Tibial nerve (tissue), 4 donors: ENCODE measurements around the gene TRIM9. TPM values are rescaled to one million over a fixed set of nuclear protein-coding genes. Genes with fewer than 3 reads are reported as not detected.
"Not testable (repeated sequence)": the region's sequence is repeated elsewhere in the genome, so short reads cannot be mapped to it uniquely, and the experiment has no call there.

Experiments used
- DNase-seq, 2 donors: peaks; one replicate each; pipeline ENCODE4 v3.0.0-alpha.2; 2019; ENCODE audit warnings: low spot score in 2 of 2
- H3K27ac ChIP-seq, 4 donors: fragments of 200-600 bp; sonication (generic) in 3 of 4; one replicate each; pipeline ENCODE4 v1.5.1; 2017 to 2019; ENCODE audit warnings: mild to moderate bottlenecking in 1 of 4
- H3K27me3 ChIP-seq, 2 donors: fragments of 200-600 bp; sonication (generic) in 1 of 2; one replicate each; pipeline versions ENCODE4 v1.5.1 to v1.6.0; 2017 to 2019
- H3K36me3 ChIP-seq, 3 donors: fragments of 200-600 bp; sonication (generic); one replicate each; pipeline ENCODE4 v1.5.1; 2018 to 2019
- H3K4me1 ChIP-seq, 4 donors: fragments of 200-600 bp; sonication (generic) in 3 of 4; one replicate each; pipeline ENCODE4 v1.5.1; 2017 to 2019
- H3K4me3 ChIP-seq, 4 donors: fragments of 200-600 bp; sonication (generic) in 3 of 4; one replicate each; pipeline ENCODE4 v1.5.1; 2017 to 2019; ENCODE audit warnings: mild to moderate bottlenecking in 1 of 4, moderate library complexity in 1 of 4
- H3K9me3 ChIP-seq, 4 donors: fragments of 200-600 bp; sonication (generic) in 3 of 4; one replicate each; pipeline ENCODE4 v1.5.1; 2017 to 2019
- EP300 ChIP-seq, 2 donors: sonication (generic); formaldehyde crosslinking; IDR thresholded peaks; one replicate each; pipeline ENCODE4 v1.6.1; 2017; ENCODE audit warnings: antibody characterized with exemption in 2 of 2, mild to moderate bottlenecking in 1 of 2
- POLR2A ChIP-seq, 2 donors: fragments of 450-650 bp; IDR thresholded peaks; one replicate each; pipeline ENCODE4 v1.6.1; 2017; ENCODE audit warnings: antibody characterized with exemption in 2 of 2, mild to moderate bottlenecking in 2 of 2, moderate library complexity in 2 of 2
- WGBS, 2 donors: methylation state at CpG; one replicate each; pipeline ENCODE4 v1.1.5; 2018; 5-methylcytosine and 5-hydroxymethylcytosine counted together
- total RNA-seq, 4 donors: library from RNA; depleted of rRNA; stranded (reverse); fragments of >200 nt; gene quantifications; one replicate each; pipeline ENCODE4 v1.1.0, GENCODE V29; 2016
- TF ChIP-seq, protein P1 (sequence below), 5 experiments: fragments of 200-600 bp in 3 of 5; fragments of 450-650 bp in 2 of 5; sonication (generic) in 3 of 5; IDR thresholded peaks; one replicate each; pipeline ENCODE4 v1.5.1; 2016 to 2019; ENCODE audit warnings: antibody characterized with exemption in 5 of 5, mild to moderate bottlenecking in 3 of 5, moderate library complexity in 2 of 5

Gene TRIM9
- total RNA-seq, 4 donors from 2014 or later: 0.87 to 5.9 (median 4.9) TPM

DNA sequence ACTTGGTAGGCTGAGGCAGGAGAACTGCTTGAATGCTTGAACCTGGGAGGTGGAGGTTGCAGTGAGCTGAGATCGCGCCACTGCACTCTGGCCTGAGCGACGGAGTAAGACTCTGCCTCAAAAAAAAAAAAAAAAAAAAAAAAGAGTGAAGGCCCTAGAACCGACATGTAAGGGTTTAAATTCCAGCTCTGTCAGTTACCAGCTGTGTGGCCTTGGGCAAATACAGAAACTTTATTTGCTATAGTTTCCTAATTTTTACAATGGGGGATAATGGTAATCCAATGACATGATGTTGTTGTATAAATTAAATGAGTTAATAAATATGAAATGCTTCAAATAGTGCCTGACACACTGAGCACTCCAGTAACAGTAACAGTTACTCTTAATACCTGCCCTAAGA, 131.0 kb downstream of the TRIM9 start:
- H3K27me3 ChIP-seq: no peaks in the 10 kb centered on the region
- H3K27ac ChIP-seq: no peak overlapping the region
- peaks cover 0 to 22% (median 10%) of the 10 kb centered on the region in 4 donors for H3K4me1 ChIP-seq
- no peak for DNase-seq
- no peak overlapping the region for H3K4me3 ChIP-seq
- TF ChIP-seq POLR2A (IDR thresholded peaks at IDR 0.05) (no peak), EP300 (IDR thresholded peaks at IDR 0.05) (no peak)
- TF ChIP-seq, protein P1, sequence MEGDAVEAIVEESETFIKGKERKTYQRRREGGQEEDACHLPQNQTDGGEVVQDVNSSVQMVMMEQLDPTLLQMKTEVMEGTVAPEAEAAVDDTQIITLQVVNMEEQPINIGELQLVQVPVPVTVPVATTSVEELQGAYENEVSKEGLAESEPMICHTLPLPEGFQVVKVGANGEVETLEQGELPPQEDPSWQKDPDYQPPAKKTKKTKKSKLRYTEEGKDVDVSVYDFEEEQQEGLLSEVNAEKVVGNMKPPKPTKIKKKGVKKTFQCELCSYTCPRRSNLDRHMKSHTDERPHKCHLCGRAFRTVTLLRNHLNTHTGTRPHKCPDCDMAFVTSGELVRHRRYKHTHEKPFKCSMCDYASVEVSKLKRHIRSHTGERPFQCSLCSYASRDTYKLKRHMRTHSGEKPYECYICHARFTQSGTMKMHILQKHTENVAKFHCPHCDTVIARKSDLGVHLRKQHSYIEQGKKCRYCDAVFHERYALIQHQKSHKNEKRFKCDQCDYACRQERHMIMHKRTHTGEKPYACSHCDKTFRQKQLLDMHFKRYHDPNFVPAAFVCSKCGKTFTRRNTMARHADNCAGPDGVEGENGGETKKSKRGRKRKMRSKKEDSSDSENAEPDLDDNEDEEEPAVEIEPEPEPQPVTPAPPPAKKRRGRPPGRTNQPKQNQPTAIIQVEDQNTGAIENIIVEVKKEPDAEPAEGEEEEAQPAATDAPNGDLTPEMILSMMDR (IDR thresholded peaks at IDR 0.05): no peak
- 96 to 99% methylated on average over 5 of the region's 5 CpGs for WGBS, 2 donors
- H3K9me3 ChIP-seq: no peaks in the 10 kb centered on the region
- H3K36me3 ChIP-seq: no peaks in the 10 kb centered on the region

DNA sequence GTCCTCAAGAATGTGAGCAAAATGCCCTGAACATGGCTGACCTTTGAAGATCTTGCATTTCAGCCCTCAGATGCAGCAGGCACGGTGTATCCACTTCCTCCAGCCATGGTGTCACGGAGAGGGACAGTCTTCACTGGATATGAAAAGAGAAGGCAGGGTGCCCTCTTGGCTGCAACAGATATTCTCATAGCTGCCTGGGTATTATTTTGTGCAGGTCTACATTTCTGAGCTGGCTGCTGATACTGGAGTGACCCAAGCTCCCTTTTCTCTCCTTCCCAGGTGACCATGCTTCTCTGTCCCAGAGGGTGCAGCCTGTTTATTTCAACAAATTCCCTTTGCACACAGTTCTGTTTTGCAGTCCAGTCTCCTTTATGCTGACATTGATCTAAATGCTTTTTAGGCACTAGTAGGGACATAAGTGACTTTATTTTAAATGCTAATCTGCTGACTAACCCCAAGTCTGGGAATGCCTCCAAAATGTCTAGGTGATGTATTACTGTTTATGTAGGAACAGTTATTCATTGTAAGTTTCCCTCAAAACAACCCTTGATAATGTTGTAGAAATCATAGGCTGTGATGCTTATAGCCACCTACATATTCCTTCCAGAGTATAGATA, 133.2 kb downstream of the TRIM9 start:
- 48 to 51% methylated on average over 2 of the region's 2 CpGs for WGBS, 2 donors
- H3K4me3 ChIP-seq: no peak overlapping the region

GRCh38 chr14:50957296-50957695, 137.6 kb downstream of the TRIM9 start:
- TF ChIP-seq, protein P1 (IDR thresholded peaks at IDR 0.05): no peak
- TF ChIP-seq POLR2A (IDR thresholded peaks at IDR 0.05) (no peak), EP300 (IDR thresholded peaks at IDR 0.05) (no peak)
- Histone ChIP-seq H3K4me3 (no peak overlapping the region), H3K9me3 (no peaks in the 10 kb centered on the region), H3K4me1 (peaks cover 0 to 27% (median 14%) of the 10 kb centered on the region in 4 donors), H3K27ac (no peak overlapping the region), H3K36me3 (no peaks in the 10 kb centered on the region), H3K27me3 (no peaks in the 10 kb centered on the region)
- WGBS, 2 donors: 39 to 54% methylated on average over 3 of the region's 3 CpGs
- DNase-seq: no peak

More for the DNA sequence above, 133.2 kb downstream of the TRIM9 start:
- Histone ChIP-seq H3K4me1 (peaks cover 0 to 25% (median 10%) of the 10 kb centered on the region in 4 donors), H3K9me3 (no peaks in the 10 kb centered on the region), H3K27me3 (no peaks in the 10 kb centered on the region), H3K36me3 (no peaks in the 10 kb centered on the region), H3K27ac (no peak overlapping the region)
- DNase-seq: no peak
- TF ChIP-seq EP300 (IDR thresholded peaks at IDR 0.05): no peak
- TF ChIP-seq, protein P1 (IDR thresholded peaks at IDR 0.05): no peak
- TF ChIP-seq POLR2A (IDR thresholded peaks at IDR 0.05): no peak

GRCh38 chr14:50956421-50956820, 138.5 kb downstream of the TRIM9 start:
- DNase-seq, H3K4me3 ChIP-seq, H3K27me3 ChIP-seq, H3K9me3 ChIP-seq, H3K27ac ChIP-seq, H3K36me3 ChIP-seq: not testable (repeated sequence)
- WGBS, 2 donors: 95 to 98% methylated on average over 31 to 32 of the region's 32 CpGs
- H3K4me1 ChIP-seq: peaks cover 0 to 19% (median 7%) of the 10 kb centered on the region in 4 donors

- no peak overlapping the region for H3K4me3 ChIP-seq
- peak overlapping the region in 2 of 4 donors; percentile 59 to 71 for H3K27ac ChIP-seq
- H3K4me1 ChIP-seq: peaks cover 0 to 13% (median 4%) of the 10 kb centered on the region in 4 donors
- TF ChIP-seq, protein P1 (IDR thresholded peaks at IDR 0.05): peak in 1 of 5 experiments; percentile 19
- TF ChIP-seq EP300 (IDR thresholded peaks at IDR 0.05): no peak
- H3K27me3 ChIP-seq: no peaks in the 10 kb centered on the region
- WGBS, 2 donors: 80 to 88% methylated on average over 4 to 5 of the region's 5 CpGs
- peak; percentile 31 to 61 for DNase-seq
- H3K36me3 ChIP-seq: no peaks in the 10 kb centered on the region
- H3K9me3 ChIP-seq: no peaks in the 10 kb centered on the region
Observed at GRCh38 chr14:50955373-50956043, 139.4 kb downstream of the TRIM9 start.
